GM20000 (cell line): Measurements from ENCODE around the gene RBMS3.

Experiments used
- DNase-seq: peaks from one replicate; pipeline ENCODE4 v3.0.0; 2012; ENCODE audit warnings: low spot score
- CTCF ChIP-seq: IDR thresholded peaks from 2 replicates; pipeline ENCODE4 v1.5.1; 2012; ENCODE audit warnings: mild to moderate bottlenecking, control low read depth; ENCODE audit errors: extremely low read depth, missing control alignments

Gene RBMS3

GRCh38 chr3:29531644-29532043, 250.8 kb downstream of the RBMS3 start:
- no peak for DNase-seq
- TF ChIP-seq CTCF = no peak

GRCh38 chr3:29532473-29532872, 251.6 kb downstream of the RBMS3 start:
- TF ChIP-seq CTCF = no peak
- DNase-seq = no peak

- no peak for TF ChIP-seq CTCF
- DNase-seq = no peak
These were observed 253.1 kb downstream of the RBMS3 start for GRCh38 chr3:29534006-29534405.

GRCh38 chr3:29536016-29536758, 255.3 kb downstream of the RBMS3 start:
- TF ChIP-seq CTCF = no peak
- no peak for DNase-seq

- TF ChIP-seq CTCF = no peak
- DNase-seq = no peak
These were observed 257.2 kb downstream of the RBMS3 start for GRCh38 chr3:29537889-29538609.

GRCh38 chr3:29538610-29538958, 257.7 kb downstream of the RBMS3 start:
- DNase-seq = no peak
- no peak for TF ChIP-seq CTCF

GRCh38 chr3:29540544-29540943, 259.7 kb downstream of the RBMS3 start:
- TF ChIP-seq CTCF = no peak
- DNase-seq = no peak
